Stimulated activated CD8-positive, alpha-beta memory T cell treated with anti-CD3 and anti-CD28 coated beads, Interleukin-12 subunit alpha, Interleukin-12 subunit beta, amount 100 ng/mL, for 24 hours (primary cell): ENCODE data around the gene TTLL6.
"Not testable (repeated sequence)": the region's sequence is repeated elsewhere in the genome, so short reads cannot be mapped to it uniquely, and the experiment has no call there.

ENCODE experiments used
- DNase-seq: peaks from one replicate; pipeline ENCODE4 v3.0.0-alpha.2; 2020; ENCODE audit errors: extremely low read depth

The TTLL6 gene

GRCh38 chr17:48816774-48817590 lies at the start of gene TTLL6:
Gene TTLL6 (minus strand): TSS chr17:48817229. CDS start chr17:48817072, 157 bp downstream.
- DNase-seq: peak; percentile 38

DNA sequence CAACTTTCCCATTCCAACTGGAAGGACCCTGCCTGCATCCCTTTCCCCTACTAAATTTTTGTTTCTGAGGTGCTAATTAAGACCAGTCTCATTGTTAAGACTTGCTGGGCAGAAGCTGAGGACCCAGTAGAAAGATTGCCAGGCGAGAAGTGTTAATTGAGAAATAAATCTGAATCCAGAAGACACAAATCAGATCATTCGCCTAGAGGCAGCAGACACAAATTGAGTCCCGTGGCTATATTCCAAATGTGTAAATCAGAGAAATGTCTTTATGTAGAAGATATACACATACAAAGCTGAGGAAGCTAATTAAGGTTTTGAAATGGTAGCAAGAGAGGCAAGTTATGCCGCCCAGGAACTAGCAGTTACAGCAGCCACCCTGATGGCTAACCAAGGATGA lies 43.4 kb upstream of the TTLL6 start:
- no peak for DNase-seq

- DNase-seq: no peak
Observed at GRCh38 chr17:48860034-48860433, 43.0 kb upstream of the TTLL6 start.

DNA sequence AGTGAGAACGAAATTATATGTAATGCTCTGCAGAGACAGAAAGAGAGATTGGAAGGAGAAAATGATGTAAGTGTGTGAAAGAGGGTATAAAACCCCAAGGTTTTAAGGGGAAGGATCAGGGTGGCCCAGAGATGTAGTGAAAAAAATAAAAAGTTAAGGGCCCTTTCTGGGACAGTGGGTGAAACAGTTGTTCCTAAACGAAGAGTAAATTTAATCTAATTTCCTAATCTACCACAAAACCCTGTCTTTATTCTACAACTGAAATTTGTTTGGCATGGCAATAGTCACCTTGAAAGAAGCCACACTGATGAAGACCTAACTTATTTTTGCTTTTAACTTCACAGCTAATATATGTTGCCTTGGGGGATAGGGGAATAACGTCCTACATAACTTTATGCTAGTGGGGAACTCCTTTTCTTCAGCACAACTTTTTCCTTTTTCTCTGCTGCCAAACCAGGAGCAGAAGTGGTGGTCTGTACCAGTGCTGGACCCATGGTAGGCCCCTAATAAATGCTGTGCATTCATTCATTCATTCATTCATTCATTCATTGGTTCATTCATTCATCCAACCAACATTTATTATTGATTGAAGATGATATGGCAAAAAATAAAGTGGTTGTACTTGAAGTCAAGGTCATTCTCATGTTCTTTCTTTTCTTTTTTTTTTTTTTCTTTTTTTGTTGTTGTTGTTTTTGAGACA lies 39.2 kb upstream of the TTLL6 start:
- no peak for DNase-seq

DNA sequence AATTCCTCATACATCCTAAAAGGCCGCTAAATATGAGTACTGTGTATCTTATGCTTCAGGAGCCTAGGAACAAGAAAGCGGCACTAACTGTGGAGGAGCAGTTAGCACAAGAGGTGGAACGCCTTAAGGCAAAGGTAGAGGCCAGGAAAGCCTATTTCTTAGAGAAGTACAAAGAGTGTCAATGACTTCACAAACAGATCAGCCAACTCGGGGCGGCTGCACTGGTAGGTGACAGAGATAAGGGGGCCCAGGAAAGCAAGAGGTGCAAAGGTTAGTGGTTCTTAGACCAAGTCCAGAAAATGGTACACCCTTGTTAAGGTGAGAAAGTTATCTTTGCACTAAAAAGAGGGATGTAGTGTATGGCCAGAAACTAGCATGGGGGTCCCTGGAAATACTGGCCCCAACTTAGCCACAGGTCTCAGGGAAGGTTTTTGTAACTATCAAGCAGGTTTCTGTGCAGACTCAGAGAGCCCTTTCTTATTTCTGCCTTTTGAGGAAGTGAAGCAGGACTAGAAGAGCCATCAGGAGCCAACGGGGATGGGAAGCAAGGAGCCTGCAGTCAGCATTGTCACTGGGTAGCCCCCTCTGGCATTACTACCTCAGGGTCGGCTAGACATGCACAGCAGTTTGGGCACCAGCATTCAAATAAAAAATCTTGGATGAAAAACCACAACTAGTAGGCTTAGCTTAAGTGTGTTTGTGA lies 37.9 kb upstream of the TTLL6 start:
- DNase-seq: no peak

DNA sequence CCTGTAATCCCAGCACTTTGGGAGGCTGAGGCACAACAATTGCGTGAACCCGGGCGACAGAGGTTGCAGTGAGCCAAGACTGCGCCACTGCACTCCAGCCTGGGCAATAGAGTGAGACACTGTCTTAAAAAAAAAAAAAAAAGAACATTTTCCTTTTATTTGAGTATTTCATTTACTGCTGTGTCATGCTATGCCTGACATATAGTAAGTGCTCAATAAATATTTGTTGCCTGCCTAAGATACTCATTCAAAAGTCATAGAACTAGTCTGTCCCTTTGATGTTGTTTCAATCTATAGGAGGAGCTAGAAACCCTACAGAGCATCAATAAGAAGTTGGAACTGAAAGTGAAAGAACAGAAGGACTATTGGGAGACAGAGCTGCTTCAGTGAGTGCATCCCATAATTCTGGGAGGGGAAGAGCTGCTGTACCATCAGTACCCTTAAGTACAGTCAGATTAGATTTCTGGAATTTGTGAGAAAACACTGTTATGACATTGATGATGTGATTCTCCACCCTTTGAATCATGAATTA lies 33.8 kb upstream of the TTLL6 start:
- no peak for DNase-seq

- DNase-seq: no peak
Observed at GRCh38 chr17:48843187-48843900, 26.3 kb upstream of the TTLL6 start.

GRCh38 chr17:48842746-48843145 lies 25.7 kb upstream of the TTLL6 start:
- no peak for DNase-seq

- no peak for DNase-seq
Observed at GRCh38 chr17:48841395-48841831, 24.4 kb upstream of the TTLL6 start.

GRCh38 chr17:48840441-48840840 lies 23.4 kb upstream of the TTLL6 start:
- DNase-seq: no peak

- DNase-seq: not testable (repeated sequence)
Observed at GRCh38 chr17:48837458-48837857, 20.4 kb upstream of the TTLL6 start.

DNA sequence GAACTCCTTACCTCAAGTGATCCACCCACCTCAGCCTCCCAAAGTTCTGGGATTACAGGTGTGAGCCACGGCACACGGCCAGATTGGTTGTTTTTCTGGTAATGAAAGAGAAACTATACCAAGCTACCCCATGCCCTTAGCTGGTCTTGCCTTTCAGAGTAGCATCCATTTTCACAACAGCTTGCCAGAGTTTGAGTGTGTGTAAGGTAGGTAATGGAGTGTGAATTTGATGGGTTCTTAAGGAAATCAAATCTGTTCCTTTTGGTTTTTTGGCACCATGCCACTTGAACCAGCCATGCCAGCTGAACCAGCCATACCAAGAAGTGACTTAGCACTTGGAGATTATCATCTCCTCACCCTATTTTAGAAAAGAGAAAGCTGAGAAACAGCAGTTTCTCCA lies 18.9 kb upstream of the TTLL6 start:
- no peak for DNase-seq

GRCh38 chr17:48834973-48835372 lies 17.9 kb upstream of the TTLL6 start:
- DNase-seq: no peak

DNA sequence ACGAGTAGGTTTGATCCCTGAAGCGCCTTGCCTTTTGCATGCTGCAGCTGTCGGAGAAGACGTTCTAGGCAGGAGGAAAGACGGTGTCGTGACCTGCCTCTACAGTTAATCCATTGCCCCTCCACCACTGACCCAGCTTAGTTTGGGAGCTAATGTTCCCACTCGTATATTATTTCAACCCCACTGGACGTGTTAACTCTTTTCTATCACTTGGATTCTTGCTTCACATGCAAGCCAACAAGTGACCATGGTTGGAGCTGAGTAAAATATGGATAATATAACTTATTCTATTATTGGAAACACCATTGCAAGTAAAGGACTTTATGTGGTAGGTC lies 14.5 kb upstream of the TTLL6 start:
- DNase-seq: no peak

DNA sequence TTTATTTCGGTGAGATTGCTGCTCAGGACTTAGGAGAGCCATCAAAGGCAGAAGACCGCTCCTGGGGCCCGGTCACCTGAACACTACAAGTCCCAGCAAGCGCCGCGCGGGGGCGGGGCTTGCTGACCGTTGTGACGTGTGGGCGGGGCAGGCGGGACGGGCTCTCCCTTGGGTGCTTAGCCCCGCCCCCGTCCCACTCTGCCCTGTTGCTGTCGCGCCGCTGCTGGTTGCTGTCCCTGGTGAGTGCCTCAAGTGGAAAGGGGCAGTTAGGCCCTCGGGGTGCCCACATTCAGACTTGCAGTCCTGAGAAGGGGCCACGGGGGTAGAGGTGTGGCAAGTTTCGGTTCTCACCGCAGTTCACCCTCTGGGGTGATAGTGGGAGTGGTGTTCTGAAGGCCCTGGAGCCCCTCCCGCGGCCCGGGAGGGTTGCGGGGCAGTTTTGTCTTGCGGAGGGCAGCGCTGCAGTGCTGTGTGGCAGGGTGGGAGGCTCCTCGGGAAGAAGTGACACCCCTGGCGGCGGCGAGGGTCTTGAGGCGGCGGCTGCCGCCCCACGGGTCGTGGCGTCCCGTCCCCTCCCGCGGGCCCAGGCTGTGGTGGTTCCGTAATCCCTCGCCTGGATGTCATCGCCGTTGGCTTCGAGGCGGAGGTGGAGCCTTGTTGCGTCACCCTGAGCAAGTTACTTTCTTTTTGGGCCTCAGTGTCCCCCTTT lies 14.0 kb upstream of the TTLL6 start, which contains the start of gene CALCOCO2:
Gene CALCOCO2 (plus strand): TSS at position 196 of the 709 bp plus-strand sequence. CDS start 10,673 bp downstream, outside the sequence.
- peak; percentile 68 for DNase-seq

DNA sequence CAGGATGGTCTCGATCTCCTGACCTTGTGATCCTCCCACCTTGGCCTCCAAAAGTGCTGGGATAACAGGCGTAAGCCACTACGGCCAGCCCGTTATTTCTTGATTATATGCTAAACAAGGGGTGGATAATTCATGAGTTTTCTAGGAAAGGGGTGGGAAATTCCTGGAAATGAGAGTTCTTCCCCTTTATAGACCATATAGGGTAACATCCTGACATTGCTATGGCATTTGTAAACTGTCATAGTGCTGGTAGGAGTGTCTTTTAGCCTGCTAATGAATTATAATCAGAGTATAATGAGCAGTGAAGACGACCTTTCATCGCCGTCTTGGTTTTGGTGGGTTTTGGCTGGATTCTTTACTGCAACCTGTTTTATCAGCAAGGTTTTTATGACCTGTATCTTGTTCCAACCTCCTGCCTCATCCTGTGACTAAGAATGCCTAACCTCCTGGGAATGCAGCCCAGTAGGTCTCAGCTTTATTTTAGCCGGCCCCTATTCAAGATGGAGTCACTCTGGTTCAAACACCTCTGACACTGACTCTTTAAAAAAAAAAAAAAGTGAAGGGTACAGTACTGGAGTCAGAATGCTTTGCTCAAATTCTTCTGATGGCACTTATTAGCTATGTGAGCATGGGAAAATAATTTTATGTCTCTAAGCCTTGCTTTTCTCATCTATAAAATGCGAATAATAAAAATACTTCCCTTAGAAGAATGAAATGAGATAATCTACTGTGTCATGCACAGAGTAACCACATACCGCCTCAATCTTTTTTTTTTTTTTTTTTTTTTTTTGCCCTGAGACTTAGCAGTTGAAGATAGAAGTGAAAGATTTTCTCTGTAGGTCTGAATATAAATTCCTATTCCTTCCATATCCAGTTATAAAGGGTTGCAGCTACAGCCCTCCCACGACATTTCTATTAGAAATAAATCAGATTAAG lies 8.7 kb upstream of the TTLL6 start:
- no peak for DNase-seq

DNA sequence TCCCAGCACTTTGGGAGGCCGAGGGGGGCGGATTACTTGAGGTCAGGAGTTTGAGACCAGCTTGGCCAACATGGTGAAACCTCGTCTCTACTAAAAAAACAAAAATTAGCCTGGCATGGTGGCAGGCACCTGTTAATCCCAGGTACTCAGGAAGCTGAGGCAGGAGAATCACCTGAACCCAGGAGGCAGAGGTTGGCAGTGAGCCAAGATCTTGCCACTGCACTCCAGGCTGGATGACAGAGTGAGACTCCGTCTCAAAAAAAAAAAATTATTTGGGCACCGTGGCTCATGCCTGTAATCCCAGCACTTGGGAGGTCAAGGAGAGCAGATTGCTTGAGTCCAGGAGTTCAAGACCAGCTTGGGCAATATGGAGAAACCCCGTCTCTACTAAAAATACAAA lies 3.9 kb upstream of the TTLL6 start:
- not testable (repeated sequence) for DNase-seq

- no peak for DNase-seq
Observed at GRCh38 chr17:48819466-48819865, 2.4 kb upstream of the TTLL6 start.

- DNase-seq: no peak
Observed at GRCh38 chr17:48818361-48818841, 1.4 kb upstream of the TTLL6 start.

DNA sequence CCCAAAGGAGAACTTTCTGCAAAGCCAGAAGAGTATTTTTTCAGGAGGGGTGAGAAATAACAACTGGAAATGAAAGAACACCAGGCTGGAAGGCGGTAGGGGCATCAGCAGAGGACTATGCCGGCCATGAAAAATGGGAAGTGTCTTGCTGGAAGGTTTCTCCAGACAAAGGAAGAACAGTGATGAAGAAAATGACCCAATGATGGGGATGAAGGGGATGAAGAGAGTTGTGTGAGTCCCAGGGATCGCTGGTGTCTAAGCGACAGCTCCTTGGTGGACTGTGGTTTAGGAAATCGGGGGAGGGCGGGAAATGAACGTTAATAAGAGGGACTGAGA lies 623 bp downstream of the TTLL6 start:
- no peak for DNase-seq
